Right hindlimb (tissue), 1 donor: ENCODE measurements around the gene TAF11L13.

Experiments used
- DNase-seq: peaks from one replicate; pipeline ENCODE4 v3.0.0-alpha.2; 2018

The TAF11L13 gene

GRCh38 chr5:17680737-17681136 is 48.8 kb downstream of the TAF11L13 start:
- DNase-seq, result no peak
